Activated CD8-positive, alpha-beta memory T cell treated with anti-CD3 and anti-CD28 coated beads, Interleukin-2, amount 10 ng/mL, durations not matched to agents 7 days and 5 days (primary cell): Measurements from ENCODE around the gene AQP9. TPM values are rescaled to one million over a fixed set of nuclear protein-coding genes. Genes with fewer than 3 reads are reported as not detected.
"Not testable (repeated sequence)": the region's sequence is repeated elsewhere in the genome, so short reads cannot be mapped to it uniquely, and the experiment has no call there.

Experiments used
- ATAC-seq: fragments of 150-1000 bp; cut with Tn5 transposase; one replicate; pipeline ENCODE4 v1.10.0; 2021; ENCODE audit warnings: moderate library complexity
- CTCF ChIA-PET: fragments of 350-600 bp; sonication (Branson Sonifier 250); formaldehyde crosslinking; loops from one replicate; lab custom pipeline; 2021; ENCODE audit warnings: antibody characterized with exemption; lab: Charles Lee
- DNase-seq: peaks from one replicate; pipeline ENCODE4 v3.0.0-alpha.2; 2020
- H3K27ac Mint-ChIP-seq: one replicate; pipeline ENCODE4 v1.8.0; 2021; ENCODE audit warnings: mild to moderate bottlenecking, mixed read lengths
- H3K27me3 Mint-ChIP-seq: one replicate; pipeline ENCODE4 v1.8.0; 2021; ENCODE audit warnings: mixed read lengths
- H3K36me3 Mint-ChIP-seq: one replicate; pipeline ENCODE4 v1.8.0; 2021; ENCODE audit warnings: mild to moderate bottlenecking, mixed read lengths
- H3K4me1 Mint-ChIP-seq: one replicate; pipeline ENCODE4 v1.8.0; 2021; ENCODE audit warnings: mixed read lengths
- H3K4me3 Mint-ChIP-seq: one replicate; pipeline ENCODE4 v1.8.0; 2021; ENCODE audit warnings: mild to moderate bottlenecking, moderate library complexity, mixed read lengths
- H3K9me3 Mint-ChIP-seq: one replicate; pipeline ENCODE4 v1.8.0; 2022; ENCODE audit warnings: low read depth, mixed read lengths
- total RNA-seq, 2 experiments: library from RNA; stranded (reverse); gene quantifications; one replicate each; pipeline ENCODE4 v1.2.3, GENCODE V29; 2021

The AQP9 gene
- total RNA-seq = not detected

DNA sequence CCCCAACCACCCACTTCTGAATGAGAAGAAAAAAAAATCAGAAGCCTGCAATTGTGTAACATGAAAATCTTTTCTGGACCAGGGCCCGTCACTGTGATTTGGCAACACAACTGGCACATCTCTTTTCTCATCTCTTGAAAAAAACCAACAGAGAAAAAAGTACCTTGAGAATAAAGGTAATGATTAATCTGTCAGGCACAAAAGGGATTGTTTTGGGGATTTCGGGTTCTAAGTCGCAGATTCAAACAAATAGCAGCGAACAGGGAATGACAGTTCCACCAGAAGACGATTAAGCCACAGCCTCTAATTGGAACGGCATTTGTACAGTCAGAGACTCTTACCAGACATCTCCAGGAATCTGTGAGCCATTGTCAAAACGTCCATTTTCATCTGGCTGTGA lies at the start of gene AQP9:
Gene AQP9 (plus strand): TSS at position 276 of the 400 bp plus-strand sequence. CDS start 185 bp downstream, outside the sequence.
- Mint-ChIP-seq H3K4me3 (no peak within 1 kb of the TSS), H3K4me1 (no peaks in the 10 kb centered on the region), H3K27ac (no peak within 1 kb of the TSS), H3K27me3 (peaks cover 43% of the 10 kb centered on the region), H3K36me3 (no peaks in the 10 kb centered on the region), H3K9me3 (no peaks in the 10 kb centered on the region)
- CTCF ChIA-PET = no interaction called here
- ATAC-seq (no peak), DNase-seq (no peak)

DNA sequence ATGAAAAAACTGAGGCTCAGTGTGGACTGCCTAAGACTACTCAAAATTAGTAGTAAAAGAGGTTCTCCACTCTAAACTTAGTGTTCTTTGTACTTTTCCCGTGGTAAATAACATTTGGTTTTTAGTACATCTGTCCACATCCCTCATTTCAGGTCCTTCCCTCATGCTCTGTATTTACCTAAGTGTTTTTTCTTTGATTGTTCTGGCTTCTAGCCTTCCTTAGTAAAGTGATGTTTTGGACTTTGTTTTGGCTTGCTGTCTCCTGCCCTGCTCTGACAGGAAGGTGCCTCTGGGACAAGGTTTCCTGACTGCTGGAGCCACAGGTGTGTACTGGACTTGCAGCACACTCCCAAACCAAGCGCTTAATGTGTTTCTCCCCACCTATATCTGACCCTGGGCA lies 42.8 kb upstream of the AQP9 start:
- no peaks in the 10 kb centered on the region for H3K4me1 Mint-ChIP-seq
- no peak overlapping the region for H3K4me3 Mint-ChIP-seq
- ATAC-seq (no peak), DNase-seq (no peak)
- H3K9me3 Mint-ChIP-seq = no peaks in the 10 kb centered on the region
- no peaks in the 10 kb centered on the region for H3K36me3 Mint-ChIP-seq
- H3K27me3 Mint-ChIP-seq = peaks cover 36% of the 10 kb centered on the region
- H3K27ac Mint-ChIP-seq = no peak overlapping the region
- CTCF ChIA-PET = no interaction called here

- DNase-seq (no peak), ATAC-seq (no peak)
- H3K4me3 Mint-ChIP-seq = no peak overlapping the region
- no peaks in the 10 kb centered on the region for H3K9me3 Mint-ChIP-seq
- H3K36me3 Mint-ChIP-seq = no peaks in the 10 kb centered on the region
- H3K27ac Mint-ChIP-seq = no peak overlapping the region
- no peaks in the 10 kb centered on the region for H3K4me1 Mint-ChIP-seq
- CTCF ChIA-PET = no interaction called here
- H3K27me3 Mint-ChIP-seq = peaks cover 43% of the 10 kb centered on the region
Observed at GRCh38 chr15:58096529-58097084, 41.6 kb upstream of the AQP9 start.

DNA sequence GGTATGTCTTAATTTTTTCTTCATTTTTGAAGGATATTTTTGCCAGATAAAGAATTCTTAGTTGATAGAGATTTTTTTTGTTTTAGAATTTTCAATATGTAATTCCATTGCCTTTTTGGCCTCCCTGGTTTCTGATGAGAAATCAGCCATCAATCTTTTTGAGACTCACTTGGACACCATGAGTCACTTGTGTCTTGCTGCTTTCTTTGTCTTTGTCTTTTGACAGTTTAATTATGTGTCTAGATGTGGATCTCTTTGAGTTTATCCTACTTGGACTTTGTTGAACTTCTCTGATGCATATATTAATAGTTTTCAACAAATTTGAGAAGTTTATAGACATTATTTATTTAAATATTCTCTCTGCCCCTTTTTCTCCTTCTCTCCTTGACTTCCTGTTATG lies 34.7 kb upstream of the AQP9 start:
- no peaks in the 10 kb centered on the region for H3K4me1 Mint-ChIP-seq
- DNase-seq (no peak), ATAC-seq (no peak)
- H3K36me3 Mint-ChIP-seq = no peaks in the 10 kb centered on the region
- CTCF ChIA-PET = no interaction called here
- H3K27me3 Mint-ChIP-seq = peaks cover 62% of the 10 kb centered on the region
- H3K9me3 Mint-ChIP-seq = no peaks in the 10 kb centered on the region
- no peak overlapping the region for H3K27ac Mint-ChIP-seq
- H3K4me3 Mint-ChIP-seq = no peak overlapping the region

GRCh38 chr15:58108117-58108516 lies 30.1 kb upstream of the AQP9 start:
- peaks cover 41% of the 10 kb centered on the region for H3K27me3 Mint-ChIP-seq
- H3K9me3 Mint-ChIP-seq = no peaks in the 10 kb centered on the region
- H3K4me3 Mint-ChIP-seq = no peak overlapping the region
- no peaks in the 10 kb centered on the region for H3K36me3 Mint-ChIP-seq
- CTCF ChIA-PET = no interaction called here
- H3K27ac Mint-ChIP-seq = no peak overlapping the region
- DNase-seq (no peak), ATAC-seq (no peak)
- no peaks in the 10 kb centered on the region for H3K4me1 Mint-ChIP-seq

GRCh38 chr15:58109419-58109818 lies 28.8 kb upstream of the AQP9 start:
- Mint-ChIP-seq H3K9me3 (no peaks in the 10 kb centered on the region), H3K4me1 (no peaks in the 10 kb centered on the region), H3K27ac (no peak overlapping the region), H3K4me3 (no peak overlapping the region), H3K27me3 (peaks cover 35% of the 10 kb centered on the region), H3K36me3 (no peaks in the 10 kb centered on the region)
- DNase-seq = no peak
- CTCF ChIA-PET = no interaction called here
- no peak for ATAC-seq

DNA sequence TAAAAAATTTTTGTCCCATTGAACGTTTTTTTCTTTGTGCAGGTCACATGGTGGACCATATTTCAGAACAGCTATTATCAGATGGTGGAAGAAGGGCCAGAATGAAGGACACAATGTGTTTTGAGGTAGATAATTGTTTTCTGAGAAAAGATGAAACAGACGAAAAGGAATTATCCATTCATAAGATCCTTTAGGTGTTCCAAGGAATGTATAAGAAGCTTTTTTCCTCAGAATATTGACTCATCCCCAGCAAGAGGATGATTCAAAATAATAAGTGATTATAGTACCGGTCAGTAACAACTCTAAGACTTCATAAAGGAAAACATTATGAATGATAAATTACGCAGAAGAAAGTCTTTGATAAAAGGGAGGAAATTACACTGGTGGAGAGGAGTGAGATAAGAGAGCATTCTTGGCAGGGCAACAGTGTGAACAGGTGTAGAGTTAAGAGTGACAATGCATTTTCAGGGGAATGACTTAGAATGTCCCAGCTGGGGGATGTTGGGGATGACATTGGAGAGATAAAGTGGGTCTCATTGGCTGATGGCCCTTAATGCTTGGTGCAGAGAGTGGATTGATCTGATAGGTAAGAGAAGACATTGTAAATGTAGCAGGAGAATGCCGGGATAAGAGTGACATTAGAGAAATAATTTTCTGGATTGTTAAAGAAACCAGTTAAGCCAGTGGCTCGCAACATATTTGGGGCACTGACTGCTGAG lies 27.0 kb upstream of the AQP9 start:
- CTCF ChIA-PET = no interaction called here
- H3K4me3 Mint-ChIP-seq = no peak overlapping the region
- ATAC-seq (no peak), DNase-seq (no peak)
- no peak overlapping the region for H3K27ac Mint-ChIP-seq
- H3K36me3 Mint-ChIP-seq = no peaks in the 10 kb centered on the region
- no peaks in the 10 kb centered on the region for H3K9me3 Mint-ChIP-seq
- H3K27me3 Mint-ChIP-seq = peaks cover 34% of the 10 kb centered on the region
- H3K4me1 Mint-ChIP-seq = no peaks in the 10 kb centered on the region

DNA sequence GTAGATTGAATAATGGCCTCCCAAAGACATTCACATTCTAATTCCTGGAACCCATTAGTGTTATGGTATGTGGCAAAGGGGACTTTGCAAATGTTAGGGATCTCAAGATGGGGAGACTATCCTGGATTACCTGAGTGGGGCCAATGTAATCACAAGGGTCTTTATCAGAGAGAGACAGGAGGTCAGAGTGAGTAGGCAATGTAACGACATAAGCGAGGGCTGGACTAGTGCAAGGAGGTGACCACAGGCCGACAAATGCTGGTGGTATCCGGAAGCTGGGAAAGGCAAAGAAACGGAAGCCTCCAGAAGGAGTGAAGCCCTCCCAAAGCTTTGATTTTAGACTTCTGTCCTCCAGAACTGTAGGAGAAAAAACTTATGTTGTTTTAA lies 26.5 kb upstream of the AQP9 start:
- DNase-seq (no peak), ATAC-seq (no peak)
- Mint-ChIP-seq H3K36me3 (no peaks in the 10 kb centered on the region), H3K4me1 (no peaks in the 10 kb centered on the region), H3K4me3 (no peak overlapping the region), H3K27ac (no peak overlapping the region), H3K9me3 (no peaks in the 10 kb centered on the region), H3K27me3 (peaks cover 31% of the 10 kb centered on the region)
- CTCF ChIA-PET = no interaction called here

DNA sequence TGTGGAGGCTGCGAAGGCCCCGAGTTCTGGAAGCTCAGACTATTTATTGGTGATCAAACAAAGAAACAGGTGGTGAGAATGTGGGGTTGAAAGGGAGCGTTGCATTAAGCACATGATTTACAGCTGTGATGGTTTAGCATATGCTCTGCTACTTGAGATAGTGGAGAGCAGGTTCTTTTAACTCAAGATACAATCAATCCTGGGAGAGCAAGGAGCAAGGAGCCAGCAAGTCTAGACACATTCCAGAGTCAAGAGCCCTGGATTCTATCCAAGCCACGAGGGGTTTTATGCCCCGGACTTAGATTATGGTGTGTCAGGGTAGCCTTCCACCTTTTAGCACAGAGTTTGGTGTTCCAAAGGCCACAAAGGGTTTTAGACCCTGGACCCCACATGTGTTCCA lies 24.8 kb upstream of the AQP9 start:
- DNase-seq, H3K9me3 Mint-ChIP-seq, H3K27ac Mint-ChIP-seq, ATAC-seq, CTCF ChIA-PET, H3K36me3 Mint-ChIP-seq, H3K4me3 Mint-ChIP-seq, H3K4me1 Mint-ChIP-seq: not testable (repeated sequence)
- H3K27me3 Mint-ChIP-seq = peaks cover 33% of the 10 kb centered on the region

DNA sequence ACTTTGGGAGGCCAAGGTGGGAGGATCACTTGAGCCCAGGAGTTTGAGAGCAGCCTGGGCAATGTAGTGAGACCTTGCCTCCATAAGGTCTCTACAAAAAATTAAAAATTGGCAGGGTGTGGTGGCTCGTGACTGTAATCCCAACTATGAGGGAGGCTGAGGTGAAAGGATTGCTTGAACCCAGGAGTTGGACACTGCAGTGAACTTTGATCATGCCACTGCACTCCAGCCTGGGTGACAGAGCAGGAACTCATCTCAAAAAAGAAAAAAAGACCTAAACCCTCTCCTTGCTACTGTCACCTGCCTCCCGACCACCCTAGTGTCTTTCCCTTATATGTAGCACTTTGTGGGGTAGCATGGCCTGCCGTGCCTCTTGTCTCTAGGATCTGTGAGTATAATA lies 23.8 kb upstream of the AQP9 start:
- CTCF ChIA-PET = no interaction called here
- no peak for ATAC-seq
- peaks cover 33% of the 10 kb centered on the region for H3K27me3 Mint-ChIP-seq

GRCh38 chr15:58114812-58115211 lies 23.4 kb upstream of the AQP9 start:
- ATAC-seq (no peak), DNase-seq (no peak)
- H3K36me3 Mint-ChIP-seq = no peaks in the 10 kb centered on the region
- CTCF ChIA-PET = no interaction called here
- no peak overlapping the region for H3K27ac Mint-ChIP-seq
- H3K4me1 Mint-ChIP-seq = no peaks in the 10 kb centered on the region
- H3K4me3 Mint-ChIP-seq = no peak overlapping the region
- H3K9me3 Mint-ChIP-seq = no peaks in the 10 kb centered on the region
- H3K27me3 Mint-ChIP-seq = peaks cover 33% of the 10 kb centered on the region

More for the DNA sequence above, 23.8 kb upstream of the AQP9 start:
- H3K4me3 Mint-ChIP-seq = no peak overlapping the region
- H3K36me3 Mint-ChIP-seq = no peaks in the 10 kb centered on the region
- H3K9me3 Mint-ChIP-seq = no peaks in the 10 kb centered on the region
- no peaks in the 10 kb centered on the region for H3K4me1 Mint-ChIP-seq
- H3K27ac Mint-ChIP-seq = no peak overlapping the region
- DNase-seq = no peak

DNA sequence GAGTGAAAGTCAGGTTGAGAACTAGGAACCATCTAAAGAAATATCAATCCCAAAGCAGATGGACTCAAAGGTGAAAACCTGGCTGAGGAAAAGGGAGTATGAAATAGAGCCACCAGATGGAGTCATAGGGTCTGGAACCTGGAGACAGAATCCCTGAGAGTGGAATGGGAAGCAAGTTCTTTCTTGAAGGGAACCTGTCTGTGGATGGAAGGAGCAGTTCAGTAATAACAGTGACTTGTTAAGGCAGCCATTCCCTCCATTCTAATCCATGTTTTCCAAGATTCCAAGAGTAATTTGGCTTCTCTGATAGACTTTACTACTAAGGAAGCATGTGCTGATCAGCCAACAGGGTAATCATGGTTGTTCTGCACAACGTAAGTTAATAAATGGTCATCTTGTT lies 22.5 kb upstream of the AQP9 start:
- CTCF ChIA-PET = no interaction called here
- Mint-ChIP-seq H3K9me3 (no peaks in the 10 kb centered on the region), H3K27me3 (peaks cover 36% of the 10 kb centered on the region), H3K27ac (no peak overlapping the region), H3K4me1 (no peaks in the 10 kb centered on the region), H3K36me3 (no peaks in the 10 kb centered on the region), H3K4me3 (no peak overlapping the region)
- ATAC-seq (no peak), DNase-seq (no peak)

GRCh38 chr15:58117619-58118018 lies 20.6 kb upstream of the AQP9 start:
- Mint-ChIP-seq H3K9me3 (no peaks in the 10 kb centered on the region), H3K27ac (no peak overlapping the region), H3K27me3 (peaks cover 32% of the 10 kb centered on the region), H3K4me1 (no peaks in the 10 kb centered on the region), H3K4me3 (no peak overlapping the region), H3K36me3 (no peaks in the 10 kb centered on the region)
- DNase-seq (no peak), ATAC-seq (no peak)
- CTCF ChIA-PET = no interaction called here

DNA sequence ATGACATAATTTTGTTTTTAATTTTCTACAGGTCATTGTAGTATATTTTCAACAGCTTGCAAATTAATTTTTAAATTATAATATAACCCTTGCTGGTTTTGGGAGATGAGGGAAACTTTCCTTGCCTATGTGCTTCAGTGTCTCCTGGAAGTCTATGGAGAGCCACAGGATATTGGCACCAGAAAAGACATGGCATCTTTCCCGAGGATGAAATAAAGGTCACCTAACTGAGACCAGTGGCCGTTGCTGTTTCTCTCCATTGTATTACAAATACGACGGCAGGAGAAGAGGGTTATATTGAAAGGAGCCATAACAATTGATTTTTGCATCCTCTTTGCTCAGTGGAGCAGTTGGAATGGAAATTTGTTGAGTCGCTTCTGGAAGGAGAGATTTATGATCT lies 19.9 kb upstream of the AQP9 start:
- H3K4me1 Mint-ChIP-seq = no peaks in the 10 kb centered on the region
- no peak for ATAC-seq

More for the DNA sequence above, 19.9 kb upstream of the AQP9 start:
- CTCF ChIA-PET = no interaction called here
- no peak for DNase-seq
- Mint-ChIP-seq H3K9me3 (no peaks in the 10 kb centered on the region), H3K36me3 (no peaks in the 10 kb centered on the region), H3K27ac (no peak overlapping the region), H3K4me3 (no peak overlapping the region), H3K27me3 (peaks cover 27% of the 10 kb centered on the region)
